Measurements from ENCODE around the gene STIP1.

DNA sequence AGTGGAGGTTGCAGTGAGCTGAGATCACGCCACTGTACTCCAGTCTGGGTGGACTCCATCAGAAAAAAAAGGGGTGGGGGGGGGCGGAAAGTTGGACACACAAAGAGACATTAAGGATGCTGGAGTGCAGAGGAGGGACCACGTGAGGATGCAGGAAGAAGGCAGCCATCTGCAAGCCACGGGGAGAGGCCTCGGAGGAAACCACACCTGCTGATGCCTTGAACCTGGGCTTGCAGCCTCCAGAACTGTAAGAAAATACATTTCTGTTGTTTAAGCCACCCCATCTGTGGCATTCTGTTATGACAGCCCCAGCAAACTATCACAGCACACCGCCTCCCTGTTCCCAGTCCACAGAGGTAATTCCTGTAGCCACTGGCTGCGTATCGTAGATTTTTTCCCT is 9.2 kb upstream of the STIP1 start:
- TF ChIP-seq EP300 (IDR thresholded peaks at IDR 0.05): no peak
- TF ChIP-seq, protein P1, sequence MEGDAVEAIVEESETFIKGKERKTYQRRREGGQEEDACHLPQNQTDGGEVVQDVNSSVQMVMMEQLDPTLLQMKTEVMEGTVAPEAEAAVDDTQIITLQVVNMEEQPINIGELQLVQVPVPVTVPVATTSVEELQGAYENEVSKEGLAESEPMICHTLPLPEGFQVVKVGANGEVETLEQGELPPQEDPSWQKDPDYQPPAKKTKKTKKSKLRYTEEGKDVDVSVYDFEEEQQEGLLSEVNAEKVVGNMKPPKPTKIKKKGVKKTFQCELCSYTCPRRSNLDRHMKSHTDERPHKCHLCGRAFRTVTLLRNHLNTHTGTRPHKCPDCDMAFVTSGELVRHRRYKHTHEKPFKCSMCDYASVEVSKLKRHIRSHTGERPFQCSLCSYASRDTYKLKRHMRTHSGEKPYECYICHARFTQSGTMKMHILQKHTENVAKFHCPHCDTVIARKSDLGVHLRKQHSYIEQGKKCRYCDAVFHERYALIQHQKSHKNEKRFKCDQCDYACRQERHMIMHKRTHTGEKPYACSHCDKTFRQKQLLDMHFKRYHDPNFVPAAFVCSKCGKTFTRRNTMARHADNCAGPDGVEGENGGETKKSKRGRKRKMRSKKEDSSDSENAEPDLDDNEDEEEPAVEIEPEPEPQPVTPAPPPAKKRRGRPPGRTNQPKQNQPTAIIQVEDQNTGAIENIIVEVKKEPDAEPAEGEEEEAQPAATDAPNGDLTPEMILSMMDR (IDR thresholded peaks at IDR 0.05): no peak
- no peak for TF ChIP-seq POLR2A (IDR thresholded peaks at IDR 0.05)
- no peak for TF ChIP-seq POLR2AphosphoS5 (IDR thresholded peaks at IDR 0.05)

All from gastroesophageal sphincter (tissue), 3 donors.